Esophagus squamous epithelium (tissue), 5 donors: ENCODE results near the gene NARS2. TPM values are rescaled to one million over a fixed set of nuclear protein-coding genes. Genes with fewer than 3 reads are reported as not detected.
"Not testable (repeated sequence)": the region's sequence is repeated elsewhere in the genome, so short reads cannot be mapped to it uniquely, and the experiment has no call there.

Source experiments
- DNase-seq: peaks from one replicate; lab custom pipeline; 2025; lab: John Stamatoyannopoulos, UW
- H3K27ac ChIP-seq, 4 donors: fragments of 200-600 bp; sonication (generic); one replicate each; pipeline ENCODE4 v1.5.1; 2016 to 2019; ENCODE audit warnings: mild to moderate bottlenecking in 1 of 4
- H3K27me3 ChIP-seq, 4 donors: fragments of 200-600 bp; sonication (generic); 1 replicate in 3 of 4; 2 replicates in 1 of 4; pipeline versions ENCODE4 v1.5.1 to v1.6.0; 2017 to 2021; ENCODE audit warnings: antibody characterized with exemption in 1 of 4
- H3K36me3 ChIP-seq, 3 donors: fragments of 200-600 bp; sonication (generic); one replicate each; pipeline ENCODE4 v1.5.1; 2016 to 2019
- H3K4me1 ChIP-seq, 3 donors: fragments of 200-600 bp; sonication (generic); one replicate each; pipeline ENCODE4 v1.5.1; 2017 to 2019
- H3K4me3 ChIP-seq, 4 donors: fragments of 200-600 bp; sonication (generic); 1 replicate in 3 of 4; 2 replicates in 1 of 4; pipeline ENCODE4 v1.5.1; 2016 to 2019; ENCODE audit warnings: mild to moderate bottlenecking in 2 of 4, moderate library complexity in 1 of 4
- H3K9me3 ChIP-seq, 3 donors: fragments of 200-600 bp; sonication (generic); one replicate each; pipeline ENCODE4 v1.5.1; 2016 to 2019
- POLR2A ChIP-seq, 4 donors: fragments of 450-650 bp; IDR thresholded peaks; one replicate each; pipeline ENCODE4 v1.6.1; 2017; ENCODE audit warnings: antibody characterized with exemption in 4 of 4, mild to moderate bottlenecking in 4 of 4, moderate library complexity in 3 of 4
- WGBS, 2 donors: methylation state at CpG; one replicate each; pipeline ENCODE4 v1.1.5; 2018; 5-methylcytosine and 5-hydroxymethylcytosine counted together
- intact Hi-C: fragments of 100-400 bp; cut with DNase I; formaldehyde crosslinking; loops from one replicate; pipeline ENCODE4 v1.15.0; 2022
- total RNA-seq, 4 donors: library from RNA; depleted of rRNA; stranded (reverse); fragments of >200 nt; gene quantifications; one replicate each; pipeline ENCODE4 v1.1.0, GENCODE V29; 2016
- TF ChIP-seq, protein P1 (sequence below), 6 experiments: fragments of 450-650 bp in 4 of 6; fragments of 200-600 bp in 2 of 6; sonication (generic) in 2 of 6; IDR thresholded peaks; one replicate each; pipeline ENCODE4 v1.5.1; 2016 to 2019; ENCODE audit warnings: antibody characterized with exemption in 6 of 6, mild to moderate bottlenecking in 4 of 6, moderate library complexity in 4 of 6
- donor health status: DM: yes; HTN: yes; CAD: no.

Gene NARS2
- total RNA-seq, 4 donors from 2014 or later = 9.4 to 15.7 (median 13.6) TPM

DNA sequence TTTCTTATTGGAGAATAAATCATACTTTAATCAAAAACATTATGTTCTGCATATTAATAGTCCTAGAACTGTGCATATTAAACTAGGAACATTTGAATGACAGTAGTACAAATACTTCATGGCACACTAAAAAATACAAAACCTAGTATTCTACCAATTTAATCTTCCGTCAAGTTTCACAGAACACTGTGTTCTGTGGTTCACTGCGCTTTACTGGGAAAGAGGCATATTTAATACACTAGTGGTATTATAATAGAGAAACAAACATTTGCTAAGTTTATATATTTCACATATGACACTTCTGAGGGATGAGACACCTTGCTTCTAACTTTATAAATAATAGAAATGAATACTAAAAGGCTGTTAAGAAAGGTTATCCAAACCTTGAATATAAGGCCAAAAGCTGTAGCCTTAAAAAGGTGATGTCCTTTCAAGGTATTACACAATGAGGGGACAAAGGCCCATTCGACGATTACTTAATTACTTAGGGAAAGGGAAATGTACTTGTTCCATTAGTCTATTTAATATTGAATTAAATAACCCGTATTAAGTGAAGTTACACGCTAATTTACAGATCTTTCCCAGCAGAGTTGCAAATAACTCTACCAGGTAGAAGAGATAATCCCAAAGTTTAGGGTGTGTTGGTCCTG, 48.0 kb downstream of the NARS2 start:
- Histone ChIP-seq H3K4me3 (no peak overlapping the region), H3K9me3 (no peaks in the 10 kb centered on the region), H3K36me3 (no peaks in the 10 kb centered on the region), H3K27me3 (no peaks in the 10 kb centered on the region), H3K4me1 (no peaks in the 10 kb centered on the region), H3K27ac (no peak overlapping the region)
- no peak for DNase-seq
- WGBS, 2 donors = 78 to 92% methylated on average over 6 of the region's 6 CpGs
- intact Hi-C loops = no loop called here
- TF ChIP-seq, protein P1, sequence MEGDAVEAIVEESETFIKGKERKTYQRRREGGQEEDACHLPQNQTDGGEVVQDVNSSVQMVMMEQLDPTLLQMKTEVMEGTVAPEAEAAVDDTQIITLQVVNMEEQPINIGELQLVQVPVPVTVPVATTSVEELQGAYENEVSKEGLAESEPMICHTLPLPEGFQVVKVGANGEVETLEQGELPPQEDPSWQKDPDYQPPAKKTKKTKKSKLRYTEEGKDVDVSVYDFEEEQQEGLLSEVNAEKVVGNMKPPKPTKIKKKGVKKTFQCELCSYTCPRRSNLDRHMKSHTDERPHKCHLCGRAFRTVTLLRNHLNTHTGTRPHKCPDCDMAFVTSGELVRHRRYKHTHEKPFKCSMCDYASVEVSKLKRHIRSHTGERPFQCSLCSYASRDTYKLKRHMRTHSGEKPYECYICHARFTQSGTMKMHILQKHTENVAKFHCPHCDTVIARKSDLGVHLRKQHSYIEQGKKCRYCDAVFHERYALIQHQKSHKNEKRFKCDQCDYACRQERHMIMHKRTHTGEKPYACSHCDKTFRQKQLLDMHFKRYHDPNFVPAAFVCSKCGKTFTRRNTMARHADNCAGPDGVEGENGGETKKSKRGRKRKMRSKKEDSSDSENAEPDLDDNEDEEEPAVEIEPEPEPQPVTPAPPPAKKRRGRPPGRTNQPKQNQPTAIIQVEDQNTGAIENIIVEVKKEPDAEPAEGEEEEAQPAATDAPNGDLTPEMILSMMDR (IDR thresholded peaks at IDR 0.05) = no peak
- TF ChIP-seq POLR2A (IDR thresholded peaks at IDR 0.05) = no peak

DNA sequence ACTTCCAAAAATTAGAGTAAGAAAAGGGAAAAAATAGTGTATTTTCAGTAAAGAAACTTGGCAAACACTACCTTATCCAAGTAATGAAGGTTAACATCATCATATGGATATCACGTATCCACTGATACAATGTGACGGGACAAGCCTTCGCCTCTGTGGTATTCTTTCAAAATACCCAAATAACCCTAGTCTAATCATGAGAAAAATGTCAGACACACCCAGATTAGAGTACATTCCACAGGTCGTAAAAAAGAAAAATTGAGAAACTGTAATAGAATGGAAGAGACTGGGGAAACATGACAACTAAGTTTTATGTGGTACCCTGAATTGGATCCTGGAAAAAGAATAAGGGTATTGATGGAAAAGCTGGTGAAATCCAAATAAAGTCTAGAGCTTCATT, 48.9 kb downstream of the NARS2 start:
- intact Hi-C loops = no loop called here
- no peaks in the 10 kb centered on the region for H3K27me3 ChIP-seq
- no peak overlapping the region for H3K4me3 ChIP-seq
- H3K36me3 ChIP-seq = no peaks in the 10 kb centered on the region
- no peak for DNase-seq
- H3K9me3 ChIP-seq = no peaks in the 10 kb centered on the region
- TF ChIP-seq, protein P1 (IDR thresholded peaks at IDR 0.05) = no peak
- no peak for TF ChIP-seq POLR2A (IDR thresholded peaks at IDR 0.05)
- H3K4me1 ChIP-seq = no peaks in the 10 kb centered on the region
- no peak overlapping the region for H3K27ac ChIP-seq
- WGBS, 2 donors = 85 to 89% methylated on average over 4 of the region's 4 CpGs

DNA sequence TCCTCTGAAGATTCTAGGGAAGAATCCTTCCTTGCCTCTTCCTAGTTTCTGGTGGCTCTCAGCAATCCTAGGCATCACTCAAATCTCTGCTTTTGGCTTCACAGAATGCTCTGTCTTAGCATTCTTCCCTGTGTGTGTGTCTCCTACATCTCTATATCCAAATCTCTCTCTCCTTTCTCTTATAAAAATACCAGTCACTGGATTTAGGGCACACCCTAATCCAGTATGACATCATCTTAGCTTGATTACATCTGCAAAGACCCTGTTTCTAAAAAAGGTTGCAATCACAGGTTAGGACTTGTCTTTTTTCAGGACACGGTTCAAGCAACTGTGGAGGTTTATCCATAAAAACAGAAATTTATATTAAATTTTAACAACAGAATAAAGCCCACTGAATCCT, 54.4 kb downstream of the NARS2 start:
- Histone ChIP-seq H3K27ac (no peak overlapping the region), H3K4me3 (no peak overlapping the region), H3K27me3 (no peaks in the 10 kb centered on the region), H3K9me3 (no peaks in the 10 kb centered on the region), H3K4me1 (no peaks in the 10 kb centered on the region), H3K36me3 (no peaks in the 10 kb centered on the region)
- WGBS, 2 donors = 69 to 89% methylated on average over 1 of the region's 1 CpG
- intact Hi-C loops = no loop called here
- TF ChIP-seq POLR2A (IDR thresholded peaks at IDR 0.05) = no peak
- TF ChIP-seq, protein P1 (IDR thresholded peaks at IDR 0.05) = no peak
- DNase-seq = no peak

DNA sequence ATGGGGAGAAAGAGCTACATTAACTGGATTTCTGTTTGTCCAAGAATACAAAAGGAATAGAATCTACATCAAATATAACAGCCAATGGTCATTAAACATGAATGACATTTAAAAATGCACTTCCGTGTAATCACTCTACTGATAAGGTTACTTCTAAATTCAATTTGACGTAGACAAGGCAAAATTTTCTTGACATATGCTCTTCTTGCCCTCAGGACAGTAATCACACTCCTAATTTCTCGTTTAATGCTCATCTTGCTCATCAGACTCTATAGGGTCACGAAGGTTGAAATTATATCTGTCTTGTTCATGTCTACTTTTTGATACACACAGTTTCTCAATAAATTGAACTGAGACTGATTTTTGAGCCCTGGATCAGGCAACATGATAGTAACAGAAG, 58.4 kb downstream of the NARS2 start:
- WGBS, 2 donors = 90 to 93% methylated on average over 4 of the region's 4 CpGs
- no peak for TF ChIP-seq POLR2A (IDR thresholded peaks at IDR 0.05)
- TF ChIP-seq, protein P1 (IDR thresholded peaks at IDR 0.05) = no peak
- H3K9me3 ChIP-seq = no peaks in the 10 kb centered on the region
- no peaks in the 10 kb centered on the region for H3K27me3 ChIP-seq
- H3K4me1 ChIP-seq = no peaks in the 10 kb centered on the region
- intact Hi-C loops = no loop called here
- no peak for DNase-seq
- no peak overlapping the region for H3K4me3 ChIP-seq
- peaks cover 0 to 13% (median 0%) of the 10 kb centered on the region in 3 donors for H3K36me3 ChIP-seq
- H3K27ac ChIP-seq = no peak overlapping the region

DNA sequence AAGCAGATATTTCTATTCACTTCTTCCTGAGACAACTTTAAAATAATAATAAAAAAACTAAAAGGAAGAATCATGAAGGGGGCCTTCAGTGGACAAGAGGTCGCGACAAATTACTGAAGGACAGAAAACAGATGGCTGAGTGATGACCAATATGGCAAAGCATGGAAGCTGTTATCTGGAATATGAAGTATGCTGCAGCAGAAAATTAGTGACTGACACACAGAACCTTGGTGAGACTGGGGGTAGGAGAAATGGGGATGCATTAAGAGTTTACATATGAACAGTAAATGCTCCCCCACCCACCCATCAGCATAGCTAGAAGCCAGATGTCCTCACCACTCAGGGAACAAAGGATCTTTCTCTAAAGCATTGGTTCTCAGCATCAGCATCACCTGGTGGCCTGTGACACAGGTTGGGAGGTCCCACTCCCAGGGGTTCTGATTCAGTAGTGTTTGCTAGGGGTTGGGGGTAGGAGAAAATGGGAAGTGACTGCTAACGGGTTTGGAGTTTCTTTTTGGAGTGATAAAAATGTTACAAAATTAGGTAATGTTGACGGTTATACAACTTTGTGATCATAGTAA, 59.7 kb downstream of the NARS2 start:
- peaks cover 0 to 4% (median 0%) of the 10 kb centered on the region in 3 donors for H3K9me3 ChIP-seq
- TF ChIP-seq POLR2A (IDR thresholded peaks at IDR 0.05) = no peak
- TF ChIP-seq, protein P1 (IDR thresholded peaks at IDR 0.05) = no peak
- DNase-seq = no peak
- H3K27me3 ChIP-seq = no peaks in the 10 kb centered on the region
- WGBS, 2 donors = 69 to 78% methylated on average over 4 of the region's 4 CpGs
- no peaks in the 10 kb centered on the region for H3K4me1 ChIP-seq
- no peak overlapping the region for H3K27ac ChIP-seq
- intact Hi-C loops = no loop called here
- H3K36me3 ChIP-seq = peaks cover 0 to 19% (median 0%) of the 10 kb centered on the region in 3 donors
- no peak overlapping the region for H3K4me3 ChIP-seq

DNA sequence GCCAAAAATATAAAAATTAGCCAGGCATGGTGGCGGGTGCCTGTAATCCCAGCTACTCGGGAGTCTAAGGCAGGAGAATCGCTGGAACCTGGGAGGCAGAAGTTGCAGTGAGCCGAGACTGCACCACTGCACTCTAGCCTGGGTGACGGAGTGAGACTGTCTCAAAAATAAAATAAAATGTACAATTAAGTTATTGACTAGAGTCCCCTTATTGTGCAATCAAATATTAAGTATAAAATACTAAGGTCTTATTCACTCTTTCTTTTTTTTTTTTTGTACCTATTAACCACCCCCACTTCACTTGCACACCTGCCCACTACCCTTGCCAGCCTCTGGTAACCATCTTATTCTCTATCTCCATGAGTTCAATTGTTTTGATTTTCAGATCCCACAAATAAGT, 61.6 kb downstream of the NARS2 start:
- H3K36me3 ChIP-seq = peaks cover 0 to 19% (median 0%) of the 10 kb centered on the region in 3 donors
- DNase-seq, H3K9me3 ChIP-seq, H3K27me3 ChIP-seq, H3K4me1 ChIP-seq, H3K4me3 ChIP-seq, H3K27ac ChIP-seq, intact Hi-C loops: not testable (repeated sequence)
- WGBS, 2 donors = 94 to 96% methylated on average over 5 of the region's 5 CpGs
